ENCODE data around the gene KIFC1. TPM values are rescaled to one million over a fixed set of nuclear protein-coding genes. Genes with fewer than 3 reads are reported as not detected.
"Not testable (repeated sequence)": the region's sequence is repeated elsewhere in the genome, so short reads cannot be mapped to it uniquely, and the experiment has no call there.

Gene KIFC1
- total and polyA plus RNA-seq, 12 donors = 0.09 to 6.1 (median 0.35) TPM; not detected in 2

- intact Hi-C loops (cut with DNase I) = no loop called here
- no peak for TF ChIP-seq CTCF (IDR thresholded peaks at IDR 0.05)
- ATAC-seq = no peak
- Histone ChIP-seq H3K36me3 (no peaks in the 10 kb centered on the region), H3K4me3 (no peak overlapping the region), H3K27ac (no peak overlapping the region), H3K9me3 (no peaks in the 10 kb centered on the region), H3K4me1 (peaks cover 0 to 12% (median 0%) of the 10 kb centered on the region in 9 donors), H3K27me3 (no peaks in the 10 kb centered on the region)
- 79 to 84% methylated on average over 5 of the region's 5 CpGs for WGBS, 2 donors
- no peak for DNase-seq
Observed at GRCh38 chr6:33347816-33348215, 43.8 kb upstream of the KIFC1 start.

GRCh38 chr6:33355860-33356259, 35.8 kb upstream of the KIFC1 start:
- ATAC-seq; DNase-seq; H3K4me1 ChIP-seq; H3K36me3 ChIP-seq; intact Hi-C loops (cut with DNase I); H3K27ac ChIP-seq; H3K9me3 ChIP-seq; H3K4me3 ChIP-seq: not testable (repeated sequence)
- 87 to 90% methylated on average over 6 of the region's 6 CpGs for WGBS, 2 donors
- H3K27me3 ChIP-seq = peaks cover 0 to 12% (median 3%) of the 10 kb centered on the region in 7 donors

GRCh38 chr6:33356295-33356694, 35.3 kb upstream of the KIFC1 start:
- Histone ChIP-seq H3K36me3 (no peaks in the 10 kb centered on the region), H3K27ac (no peak overlapping the region), H3K4me1 (no peaks in the 10 kb centered on the region), H3K9me3 (no peaks in the 10 kb centered on the region), H3K27me3 (peaks cover 0 to 12% (median 3%) of the 10 kb centered on the region in 7 donors), H3K4me3 (no peak overlapping the region)
- intact Hi-C loops (cut with DNase I) = no loop called here
- TF ChIP-seq CTCF (IDR thresholded peaks at IDR 0.05) = no peak
- DNase-seq (no peak), ATAC-seq (no peak)
- WGBS, 2 donors = 74 to 77% methylated on average over 3 of the region's 3 CpGs

- not testable (repeated sequence) for ATAC-seq, H3K9me3 ChIP-seq
- WGBS, 2 donors = 61 to 67% methylated on average over 13 of the region's 13 CpGs
Observed at GRCh38 chr6:33357160-33357871, 34.3 kb upstream of the KIFC1 start.

GRCh38 chr6:33359331-33359730, 32.3 kb upstream of the KIFC1 start:
- ATAC-seq (no peak), DNase-seq (no peak)
- intact Hi-C loops (cut with DNase I) = no loop called here
- no peaks in the 10 kb centered on the region for H3K36me3 ChIP-seq
- peaks cover 0 to 12% (median 3%) of the 10 kb centered on the region in 7 donors for H3K27me3 ChIP-seq
- H3K4me1 ChIP-seq = no peaks in the 10 kb centered on the region
- no peaks in the 10 kb centered on the region for H3K9me3 ChIP-seq
- no peak overlapping the region for H3K27ac ChIP-seq
- TF ChIP-seq CTCF (IDR thresholded peaks at IDR 0.05) = no peak
- no peak overlapping the region for H3K4me3 ChIP-seq

More at GRCh38 chr6:33357160-33357871, 34.3 kb upstream of the KIFC1 start:
- DNase-seq; H3K4me1 ChIP-seq; intact Hi-C loops (cut with DNase I); H3K36me3 ChIP-seq; H3K27ac ChIP-seq; H3K4me3 ChIP-seq: not testable (repeated sequence)
- H3K27me3 ChIP-seq = peaks cover 0 to 12% (median 3%) of the 10 kb centered on the region in 7 donors

- H3K4me1 ChIP-seq; DNase-seq; H3K4me3 ChIP-seq; H3K27me3 ChIP-seq; H3K9me3 ChIP-seq; H3K36me3 ChIP-seq; intact Hi-C loops (cut with DNase I); H3K27ac ChIP-seq; ATAC-seq: not testable (repeated sequence)
- 88 to 89% methylated on average over 12 of the region's 12 CpGs for WGBS, 2 donors
Observed at GRCh38 chr6:33363486-33363885, 28.1 kb upstream of the KIFC1 start.

- WGBS, 2 donors = 32 to 36% methylated on average over 7 of the region's 8 CpGs
- intact Hi-C loops (cut with DNase I) = not testable (repeated sequence)
Observed at GRCh38 chr6:33364475-33365205, 27.0 kb upstream of the KIFC1 start.

GRCh38 chr6:33365206-33365971, 26.2 kb upstream of the KIFC1 start:
- H3K27me3 ChIP-seq; H3K4me1 ChIP-seq; H3K9me3 ChIP-seq; H3K27ac ChIP-seq; intact Hi-C loops (cut with DNase I); DNase-seq; H3K36me3 ChIP-seq; H3K4me3 ChIP-seq: not testable (repeated sequence)
- 73 to 88% methylated on average over 10 of the region's 10 CpGs for WGBS, 2 donors
- peak in 2 of 8 donors; percentile 10 to 30 for ATAC-seq

More at GRCh38 chr6:33364475-33365205, 27.0 kb upstream of the KIFC1 start:
- H3K9me3 ChIP-seq, H3K4me3 ChIP-seq, DNase-seq, H3K4me1 ChIP-seq, H3K27me3 ChIP-seq, H3K27ac ChIP-seq, H3K36me3 ChIP-seq: not testable (repeated sequence)
- ATAC-seq = peak in 4 of 8 donors; percentile 17 to 38 (median 24)
